HepG2 (cell line): ENCODE measurements around the gene UROD. TPM values are rescaled to one million over a fixed set of nuclear protein-coding genes. Genes with fewer than 3 reads are reported as not detected.

Experiments used
- ATF1 ChIP-seq: IDR thresholded peaks from 2 replicates; pipeline ENCODE4 v1.6.1; 2016; ENCODE audit warnings: mild to moderate bottlenecking, control low read depth
- CENPT ChIP-seq: sonication (generic); formaldehyde crosslinking; IDR thresholded peaks from 2 replicates; pipeline ENCODE4 v1.8.0; 2022; ENCODE audit warnings: low read depth, mild to moderate bottlenecking, moderate library complexity, missing genetic modification reagents
- DNMT3B ChIP-seq: conservative IDR thresholded peaks from 2 replicates; pipeline ENCODE4 v1.6.1; 2016; ENCODE audit warnings: missing biosample characterization, control low read depth
- DPF2 ChIP-seq: sonication (generic); formaldehyde crosslinking; IDR thresholded peaks from 2 replicates; pipeline ENCODE4 v1.4.0; 2020; ENCODE audit warnings: mild to moderate bottlenecking, low read depth, missing genetic modification reagents, borderline replicate concordance
- HBP1 ChIP-seq: IDR thresholded peaks from 2 replicates; pipeline ENCODE4 v1.6.1; 2016; ENCODE audit warnings: low read depth, control low read depth
- HNRNPLL ChIP-seq: fragments of 200-400 bp; formaldehyde crosslinking; IDR thresholded peaks from 2 replicates; pipeline ENCODE4 v1.6.1; 2017; ENCODE audit warnings: mild to moderate bottlenecking, low read depth, low read length; ENCODE audit not compliant: poor library complexity, severe bottlenecking
- KMT2B ChIP-seq: IDR thresholded peaks from 2 replicates; pipeline ENCODE4 v1.6.1; 2016; ENCODE audit warnings: missing genetic modification reagents, missing compliant biosample characterization
- MAFF ChIP-seq: IDR thresholded peaks from 2 replicates; pipeline ENCODE4 v1.6.1; 2011; ENCODE audit warnings: low read depth, low read length, improper control_type of control experiment
- MXD4 ChIP-seq: IDR thresholded peaks from 2 replicates; pipeline ENCODE4 v1.6.1; 2016; ENCODE audit warnings: mild to moderate bottlenecking, missing biosample characterization, missing genetic modification reagents
- MXI1 ChIP-seq: IDR thresholded peaks from 3 replicates; pipeline ENCODE4 v1.6.1; 2012; ENCODE audit warnings: low read depth, low read length, inconsistent platforms, borderline replicate concordance
- NPAS2 ChIP-seq: sonication (generic); formaldehyde crosslinking; IDR thresholded peaks from 2 replicates; pipeline ENCODE4 v1.8.0; 2022; ENCODE audit warnings: mild to moderate bottlenecking, missing genetic modification reagents, borderline replicate concordance
- POLR2AphosphoS2 ChIP-seq: IDR thresholded peaks from 2 replicates; pipeline ENCODE4 v1.6.1; 2011; ENCODE audit warnings: low read depth, low read length, improper control_type of control experiment
- SIN3B ChIP-seq: fragments of 150-350 bp; IDR thresholded peaks from 2 replicates; pipeline ENCODE4 v1.6.1; 2014; ENCODE audit warnings: low read length
- TAF15 ChIP-seq: fragments of 200-400 bp; formaldehyde crosslinking; IDR thresholded peaks from one replicate; pipeline ENCODE4 v1.6.1; 2018; ENCODE audit warnings: mild to moderate bottlenecking, low read depth, low read length; ENCODE audit not compliant: poor library complexity, severe bottlenecking
- TCF7L2 ChIP-seq: IDR thresholded peaks from 2 replicates; pipeline ENCODE4 v1.6.1; 2011; ENCODE audit warnings: mild to moderate bottlenecking, low read depth, low read length, moderate library complexity
- TERF1 ChIP-seq: sonication (generic); formaldehyde crosslinking; IDR thresholded peaks from 2 replicates; pipeline ENCODE4 v1.8.0; 2022; ENCODE audit warnings: mild to moderate bottlenecking, missing genetic modification reagents, moderate library complexity
- ZBTB37 ChIP-seq: sonication (generic); formaldehyde crosslinking; IDR thresholded peaks from 2 replicates; pipeline ENCODE4 v1.4.0; 2020; ENCODE audit warnings: mild to moderate bottlenecking, missing genetic modification reagents
- ZNF136 ChIP-seq: sonication (generic); formaldehyde crosslinking; IDR thresholded peaks from 2 replicates; pipeline ENCODE4 v1.8.1; 2022; ENCODE audit warnings: low read depth, mild to moderate bottlenecking, moderate library complexity, missing genetic modification reagents
- ZNF274 ChIP-seq: sonication (generic); formaldehyde crosslinking; IDR thresholded peaks from 2 replicates; pipeline ENCODE4 v1.5.1; 2020; ENCODE audit warnings: mild to moderate bottlenecking, missing genetic modification reagents
- ZNF761 ChIP-seq: sonication (generic); formaldehyde crosslinking; conservative IDR thresholded peaks from 2 replicates; pipeline ENCODE4 v1.4.0; 2020; ENCODE audit warnings: mild to moderate bottlenecking, missing genetic modification reagents
- ZNF766 ChIP-seq: sonication (generic); formaldehyde crosslinking; IDR thresholded peaks from 2 replicates; pipeline ENCODE4 v1.5.0; 2020; ENCODE audit warnings: missing genetic modification reagents, borderline replicate concordance
- polyA plus RNA-seq, 8 experiments: library from polyadenylated mRNA; depleted of rRNA in 3 of 8; stranded (reverse) in 7 of 8; unstranded in 1 of 8; fragments of >200 nt; fragmentation: Illumina TruSeq in 4 of 8; extraction: Trizol in 4 of 8; gene quantifications; 2 replicates each; pipeline versions ENCODE4 v1.2.1 to v1.2.3, GENCODE V29; 2011 to 2016; ENCODE audit warnings: low read depth in 4 of 8, missing spikeins in 1 of 8, mixed read lengths in 1 of 8; ENCODE audit not compliant: insufficient read depth in 1 of 8
- total RNA-seq, 5 experiments: library from RNA; depleted of rRNA; stranded (reverse); fragments of >200 nt; fragmentation: Illumina TruSeq; extraction: Trizol; gene quantifications; 2 replicates each; pipeline ENCODE4 v1.2.3, GENCODE V29; 2016; ENCODE audit warnings: low read depth in 1 of 5
- TF ChIP-seq, protein P1 (sequence below): sonication (generic); formaldehyde crosslinking; IDR thresholded peaks from 2 replicates; pipeline ENCODE4 v1.4.0; 2020; ENCODE audit warnings: missing genetic modification reagents
- TF ChIP-seq, protein P2 (sequence below): sonication (generic); formaldehyde crosslinking; IDR thresholded peaks from 2 replicates; pipeline ENCODE4 v1.4.0; 2020; ENCODE audit warnings: missing genetic modification reagents

The UROD gene
- total and polyA plus RNA-seq, 2 of the 13 experiments (the other 11 are each of a cell fraction or from before 2014, with no cell fraction given) = 162 to 171 TPM

GRCh38 chr1:45011837-45012638 lies at the start of gene UROD (continued):
- peak; percentile 91; the same call in 1 of the 2 replicates for TF ChIP-seq DNMT3B (CRISPR knock-in tag)
- TF ChIP-seq, protein P1, sequence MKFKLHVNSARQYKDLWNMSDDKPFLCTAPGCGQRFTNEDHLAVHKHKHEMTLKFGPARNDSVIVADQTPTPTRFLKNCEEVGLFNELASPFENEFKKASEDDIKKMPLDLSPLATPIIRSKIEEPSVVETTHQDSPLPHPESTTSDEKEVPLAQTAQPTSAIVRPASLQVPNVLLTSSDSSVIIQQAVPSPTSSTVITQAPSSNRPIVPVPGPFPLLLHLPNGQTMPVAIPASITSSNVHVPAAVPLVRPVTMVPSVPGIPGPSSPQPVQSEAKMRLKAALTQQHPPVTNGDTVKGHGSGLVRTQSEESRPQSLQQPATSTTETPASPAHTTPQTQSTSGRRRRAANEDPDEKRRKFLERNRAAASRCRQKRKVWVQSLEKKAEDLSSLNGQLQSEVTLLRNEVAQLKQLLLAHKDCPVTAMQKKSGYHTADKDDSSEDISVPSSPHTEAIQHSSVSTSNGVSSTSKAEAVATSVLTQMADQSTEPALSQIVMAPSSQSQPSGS (CRISPR knock-in tag) = peak; percentile 75; the same call in 1 of the 2 replicates
- TF ChIP-seq ZNF761 (CRISPR knock-in tag) = no peak
- peak; percentile 80 for TF ChIP-seq HBP1
- TF ChIP-seq POLR2AphosphoS2 = no peak
- TF ChIP-seq MXI1 = peak; percentile 78; the same call in 1 of the 3 replicates
- no peak for TF ChIP-seq TCF7L2
- TF ChIP-seq, protein P2, sequence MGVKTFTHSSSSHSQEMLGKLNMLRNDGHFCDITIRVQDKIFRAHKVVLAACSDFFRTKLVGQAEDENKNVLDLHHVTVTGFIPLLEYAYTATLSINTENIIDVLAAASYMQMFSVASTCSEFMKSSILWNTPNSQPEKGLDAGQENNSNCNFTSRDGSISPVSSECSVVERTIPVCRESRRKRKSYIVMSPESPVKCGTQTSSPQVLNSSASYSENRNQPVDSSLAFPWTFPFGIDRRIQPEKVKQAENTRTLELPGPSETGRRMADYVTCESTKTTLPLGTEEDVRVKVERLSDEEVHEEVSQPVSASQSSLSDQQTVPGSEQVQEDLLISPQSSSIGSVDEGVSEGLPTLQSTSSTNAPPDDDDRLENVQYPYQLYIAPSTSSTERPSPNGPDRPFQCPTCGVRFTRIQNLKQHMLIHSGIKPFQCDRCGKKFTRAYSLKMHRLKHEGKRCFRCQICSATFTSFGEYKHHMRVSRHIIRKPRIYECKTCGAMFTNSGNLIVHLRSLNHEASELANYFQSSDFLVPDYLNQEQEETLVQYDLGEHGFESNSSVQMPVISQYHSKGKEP = no peak
- no peak for TF ChIP-seq ZNF136 (CRISPR knock-in tag)
- peak; percentile 61 for TF ChIP-seq ATF1 (CRISPR knock-in tag)
- TF ChIP-seq TERF1 = no peak
- TF ChIP-seq ZNF766 (CRISPR knock-in tag) = no peak
- TF ChIP-seq MAFF = no peak
- no peak for TF ChIP-seq NPAS2
- TF ChIP-seq TAF15 = no peak
- peak; percentile 22 for TF ChIP-seq HNRNPLL
- no peak; the same call in 1 of the 2 replicates for TF ChIP-seq MXD4
- TF ChIP-seq SIN3B = peak; percentile 84
- no peak for TF ChIP-seq CENPT (CRISPR knock-in tag)
- TF ChIP-seq ZBTB37 (CRISPR knock-in tag) = no peak
- TF ChIP-seq DPF2 = no peak
- TF ChIP-seq ZNF274 (CRISPR knock-in tag) = no peak
- TF ChIP-seq KMT2B (CRISPR knock-in tag) = peak; percentile 81
